Measurements from ENCODE around the gene FLG2.
"Not testable (repeated sequence)": the region's sequence is repeated elsewhere in the genome, so short reads cannot be mapped to it uniquely, and the experiment has no call there.

The FLG2 gene

DNA sequence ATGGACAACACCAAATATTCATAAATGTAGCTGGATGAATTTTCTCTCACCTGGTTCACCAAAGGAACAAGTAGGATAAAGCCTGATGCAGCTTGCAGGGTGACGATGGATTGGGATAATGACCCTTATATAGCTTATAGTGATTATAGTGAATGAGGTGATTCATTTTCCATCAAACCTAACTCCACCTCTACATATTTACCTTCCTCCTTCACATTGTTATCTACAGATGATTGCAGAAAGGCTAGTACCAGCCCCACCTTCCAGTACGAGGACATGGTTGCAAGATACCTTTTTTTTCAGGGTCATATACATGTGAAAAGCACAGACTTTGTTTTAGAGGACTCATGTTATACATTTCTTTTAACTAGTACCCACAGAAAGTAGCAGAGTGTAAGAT is at the start of gene FLG2:
Gene FLG2 (minus strand): TSS at position 101 of the 400 bp plus-strand sequence. CDS start 1,122 bp downstream, outside the sequence.
- no peak for DNase-seq

DNA sequence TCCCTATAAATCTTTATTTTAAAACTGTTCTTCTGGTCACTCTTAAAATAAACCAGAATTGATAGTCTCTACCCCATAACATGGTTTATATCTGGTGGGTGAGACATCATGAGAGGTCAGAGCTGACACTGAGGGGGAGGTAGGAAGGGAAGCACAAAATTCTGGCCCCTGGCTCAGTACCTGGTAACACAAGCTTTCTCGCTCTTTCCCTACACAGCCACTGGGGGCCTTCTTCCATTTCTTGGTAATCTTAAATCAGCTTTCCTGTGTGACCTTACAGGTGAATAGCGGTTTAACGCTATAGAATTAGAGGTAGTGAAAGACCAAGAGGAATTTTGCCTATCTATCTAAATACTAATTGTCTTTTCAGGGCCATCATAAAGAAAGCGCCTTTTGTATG is 48.9 kb upstream of the FLG2 start:
- no peak for DNase-seq

DNA sequence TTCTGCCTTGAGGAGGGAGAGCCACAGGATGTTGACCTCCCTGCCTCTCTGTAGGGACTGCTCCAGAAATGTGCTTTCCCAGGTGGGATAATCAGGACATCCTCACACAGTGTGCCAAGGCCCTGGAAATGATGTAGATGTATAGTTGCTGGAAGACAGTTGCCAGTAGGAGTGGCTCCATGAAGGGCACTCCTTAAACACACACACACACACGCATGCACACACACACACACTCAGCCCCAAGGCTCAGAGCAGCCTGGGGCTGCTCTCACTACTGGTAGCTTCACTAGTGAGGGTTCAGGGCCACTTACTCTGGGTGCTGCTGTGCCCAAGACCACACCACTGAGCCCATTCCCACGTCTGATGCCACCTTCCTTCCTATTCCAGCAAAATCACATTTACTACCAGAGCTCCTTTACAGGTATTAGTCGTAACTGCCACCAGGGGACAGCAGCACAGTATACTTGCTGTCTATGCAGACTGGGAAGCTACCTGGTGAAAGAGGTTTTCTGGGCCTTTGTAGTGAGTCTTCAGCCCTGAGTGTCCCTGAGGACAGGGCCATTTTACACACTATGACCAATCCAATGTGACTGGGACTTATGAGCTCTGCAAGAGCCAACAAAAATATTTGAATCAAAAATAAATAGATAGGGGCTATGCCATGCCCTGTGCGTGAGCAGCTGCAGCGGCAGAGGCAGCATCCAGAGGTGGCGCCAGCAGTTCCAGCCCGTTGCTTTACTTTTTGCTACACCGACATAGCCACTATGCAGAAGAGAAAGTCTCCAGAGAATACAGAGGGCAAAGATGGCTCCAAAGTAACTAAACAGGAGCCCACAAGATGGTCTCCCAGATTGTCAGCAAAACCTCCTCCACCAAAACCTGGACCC is 39.2 kb upstream of the FLG2 start:
- no peak for DNase-seq

DNA sequence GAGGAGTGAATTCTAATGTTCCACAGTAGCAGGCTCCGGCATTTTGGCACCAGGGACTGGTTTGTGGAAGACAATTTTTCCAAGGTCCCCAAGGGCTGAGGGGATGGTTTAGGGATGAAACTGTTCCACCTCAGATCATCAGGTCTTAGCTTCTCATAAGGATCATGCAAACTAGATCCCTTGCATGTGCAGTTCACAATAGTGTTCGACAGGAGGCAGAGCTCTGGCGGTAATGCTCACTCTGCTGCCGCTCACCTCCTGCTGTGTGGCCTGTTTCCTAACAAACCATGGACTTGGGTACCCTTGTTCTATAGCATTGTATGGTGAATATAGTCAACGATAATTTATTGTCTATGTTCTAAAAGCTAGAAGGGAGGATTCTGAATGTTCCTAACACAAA is 37.7 kb upstream of the FLG2 start:
- DNase-seq, result no peak

DNA sequence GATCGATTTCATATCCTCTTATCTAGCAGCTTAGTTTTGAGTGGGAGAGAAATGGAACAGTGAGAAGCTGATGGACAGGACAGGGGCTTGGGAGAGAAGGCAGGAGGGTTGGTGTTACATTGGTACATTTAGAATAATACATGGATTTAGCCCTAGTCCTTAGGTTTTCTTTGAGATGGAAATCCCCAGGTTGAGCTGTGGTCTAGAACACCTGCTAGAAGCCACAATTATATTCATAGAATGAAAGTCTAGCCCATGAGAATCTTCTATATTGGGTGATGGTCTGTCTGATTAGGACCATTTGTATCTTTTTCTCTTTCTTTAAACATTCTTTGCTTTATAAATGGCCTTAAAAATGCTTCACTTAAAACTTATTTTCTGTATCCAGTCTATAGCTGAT is 34.3 kb upstream of the FLG2 start:
- DNase-seq, result no peak

DNA sequence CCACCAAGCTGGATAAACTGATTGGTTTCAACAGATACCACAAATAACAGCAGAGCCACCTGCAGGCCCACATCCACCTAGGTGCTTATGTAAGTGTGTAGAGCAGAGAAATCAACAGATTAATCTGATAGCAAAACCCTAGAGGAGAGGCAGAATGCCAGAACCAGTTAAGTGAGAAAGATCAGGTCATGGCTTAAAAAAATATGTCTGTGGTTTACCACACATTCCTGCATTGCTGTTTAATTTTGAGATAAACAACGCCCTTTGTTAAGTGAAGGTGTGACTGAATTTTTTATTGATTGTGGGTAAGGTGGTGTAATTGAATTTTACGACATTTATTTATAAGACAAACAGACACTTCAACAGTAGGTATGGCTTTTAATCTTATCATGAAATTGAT is 33.1 kb upstream of the FLG2 start:
- DNase-seq, result no peak

DNA sequence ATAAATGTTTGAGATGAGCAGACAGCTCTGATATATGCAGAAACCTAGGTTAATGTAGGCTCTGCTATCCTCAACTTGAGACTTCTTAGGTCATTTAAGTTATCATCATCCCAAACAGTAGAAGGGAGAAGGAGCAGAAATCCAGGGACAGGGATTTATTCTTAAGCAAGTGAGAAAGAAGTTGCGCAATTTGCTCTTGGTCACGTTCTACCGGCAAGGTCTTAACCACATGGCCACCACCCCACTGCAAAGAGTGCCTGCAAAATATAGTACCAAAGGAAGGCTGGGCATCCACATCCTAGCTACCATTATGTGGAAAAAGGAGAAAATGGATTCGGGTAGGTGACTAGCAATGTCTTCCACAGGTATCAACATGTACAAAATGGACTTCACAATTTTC is 29.1 kb upstream of the FLG2 start:
- DNase-seq, result no peak

DNA sequence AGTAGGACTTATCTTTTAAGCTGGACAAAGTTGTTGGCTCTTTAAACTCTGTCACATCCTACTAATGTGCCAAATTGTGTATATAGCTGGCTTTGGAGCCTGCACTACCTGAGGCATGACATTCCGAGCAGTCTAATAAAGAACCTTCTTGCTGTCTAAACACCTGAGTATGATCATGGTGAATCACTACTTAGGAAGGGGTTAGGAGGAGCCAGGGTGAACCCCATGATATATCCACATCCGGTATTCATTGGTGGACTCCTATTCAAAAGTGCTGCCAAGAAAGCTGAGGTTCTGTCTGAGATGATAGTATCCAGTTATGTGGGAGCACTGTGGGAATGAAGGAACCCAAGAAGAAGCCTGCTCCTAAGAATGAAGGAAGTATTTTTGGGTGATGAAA is 27.1 kb upstream of the FLG2 start:
- DNase-seq, result no peak

DNA sequence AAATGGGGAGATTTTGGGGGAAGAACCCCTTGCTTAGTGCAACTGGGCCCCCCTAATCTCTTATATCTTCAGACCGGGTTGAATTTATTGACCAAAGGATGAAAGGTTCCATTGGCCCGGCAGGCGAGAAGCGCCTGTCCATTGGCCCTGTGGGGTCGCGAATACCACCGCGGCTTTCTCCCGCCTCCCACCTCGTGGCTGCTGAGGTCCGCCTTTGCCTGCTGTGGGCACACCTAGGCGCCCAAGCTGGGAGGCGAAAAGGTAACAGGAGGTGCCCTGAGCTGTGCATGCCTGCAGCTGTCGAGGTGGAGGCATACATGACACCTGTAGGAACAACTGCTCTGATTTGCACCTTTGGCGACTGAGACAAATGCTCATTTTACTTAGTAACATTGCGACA is 21.1 kb upstream of the FLG2 start:
- DNase-seq, result no peak

DNA sequence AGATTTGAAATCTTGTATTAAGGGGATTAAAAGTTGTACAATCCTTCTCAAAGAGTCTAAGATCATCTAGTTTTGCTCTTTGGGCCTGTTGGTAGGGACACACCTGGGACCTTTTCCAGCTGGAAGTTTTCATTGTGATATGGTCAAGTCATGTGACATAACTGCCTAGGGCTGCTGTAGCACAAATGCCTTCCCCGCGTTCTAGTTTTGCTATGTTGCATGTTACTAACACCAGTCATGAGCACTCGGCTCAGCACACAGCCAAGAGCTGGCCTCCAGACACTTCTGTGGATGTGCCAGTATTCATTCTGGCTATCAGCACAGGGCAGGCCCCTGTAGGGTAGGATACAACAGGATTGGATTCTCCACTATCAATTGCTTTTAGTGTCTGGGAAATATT is 14.6 kb upstream of the FLG2 start:
- no peak for DNase-seq

DNA sequence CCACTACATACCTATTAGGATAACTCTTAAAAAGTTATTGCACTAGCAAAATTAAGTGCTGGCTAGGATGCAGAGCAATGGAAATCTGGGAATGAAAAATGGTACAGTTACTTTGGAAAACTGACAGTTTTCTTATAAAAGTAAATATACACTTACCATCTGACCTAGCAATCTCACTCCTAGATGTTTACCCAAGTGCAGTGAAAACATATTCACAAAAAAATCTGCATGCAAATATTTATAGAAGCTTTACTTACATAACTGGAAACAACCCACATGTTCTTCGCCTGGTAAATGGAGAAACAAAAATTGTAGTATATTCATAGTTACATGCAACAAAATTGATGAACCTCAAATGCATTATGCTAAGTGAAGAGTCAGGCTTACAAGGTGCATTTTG is 12.9 kb upstream of the FLG2 start:
- no peak for DNase-seq

DNA sequence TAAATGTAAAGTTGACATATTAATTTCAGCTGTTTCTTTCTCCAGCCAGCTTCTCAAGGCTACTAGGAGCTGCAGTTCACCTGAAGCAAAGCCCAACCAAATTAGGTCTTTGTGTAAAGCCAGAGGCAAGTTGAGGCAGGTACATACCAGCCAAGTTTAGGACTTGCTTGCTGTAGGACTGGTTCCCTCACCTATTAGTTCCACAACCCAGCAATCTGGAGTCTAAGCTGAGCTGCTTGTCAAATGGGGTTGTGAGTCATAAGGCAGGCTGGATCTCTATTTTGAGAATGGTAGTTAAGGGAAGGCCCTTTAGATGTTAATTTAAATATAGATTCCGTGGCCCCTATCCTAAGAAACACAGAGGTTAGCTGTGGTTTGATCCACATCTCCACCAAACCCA is 7.6 kb upstream of the FLG2 start:
- no peak for DNase-seq

DNA sequence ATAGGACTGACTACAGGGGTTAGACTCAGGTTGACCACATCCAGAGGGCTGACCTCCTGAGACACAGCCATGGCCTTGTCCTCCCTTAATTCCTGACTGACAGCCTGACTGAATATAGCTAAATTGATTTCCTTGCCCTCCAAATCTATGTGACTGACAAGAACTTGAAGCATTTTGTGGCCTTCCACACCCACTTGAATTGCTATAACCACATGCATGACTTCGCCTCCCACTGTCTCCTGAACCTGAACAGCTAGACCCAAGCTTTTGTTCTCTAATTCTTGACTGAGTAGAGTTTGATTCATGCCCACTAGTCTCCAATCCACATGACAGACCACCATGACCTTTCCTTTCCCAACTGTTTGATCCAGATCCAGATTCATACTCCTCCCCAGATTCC is 3.1 kb downstream of the FLG2 start:
- DNase-seq, result no peak

DNA sequence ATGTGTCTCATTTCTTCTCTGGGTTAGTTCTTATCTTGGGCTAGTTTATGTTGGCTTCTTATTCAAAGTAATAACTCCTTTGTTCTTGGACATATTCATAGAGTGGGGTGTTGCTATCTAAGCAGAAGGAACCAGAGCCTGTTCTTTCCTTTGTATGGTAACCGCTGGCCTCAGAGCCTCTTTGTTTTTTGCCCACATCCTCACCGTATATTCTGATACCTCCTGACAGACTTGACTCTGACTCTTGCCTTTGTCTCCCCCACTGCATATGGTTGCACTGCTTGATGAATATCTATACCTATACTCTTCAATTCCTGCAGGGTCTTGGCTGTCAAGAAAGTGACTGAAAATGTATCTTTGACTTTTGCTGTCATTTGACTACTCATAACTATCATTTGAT is 10.2 kb downstream of the FLG2 start:
- DNase-seq, result no peak

DNA sequence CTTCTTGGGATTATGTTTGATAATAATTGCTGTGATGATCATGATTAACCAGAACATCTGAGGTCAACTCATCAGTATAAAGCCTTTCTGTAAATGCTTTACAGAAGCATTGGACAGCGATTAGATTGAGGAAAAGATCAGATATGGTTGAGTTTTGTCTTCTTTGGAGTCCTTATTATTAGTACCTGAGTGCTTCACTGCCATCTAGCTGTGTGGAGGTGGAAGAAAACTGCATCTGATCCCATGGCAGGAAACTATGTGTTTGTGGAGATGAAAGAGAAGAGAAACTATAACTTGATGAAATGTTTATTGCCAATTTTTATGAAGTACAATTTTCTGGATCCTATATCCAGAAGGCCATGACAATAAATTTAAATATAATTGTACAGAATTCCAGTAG is 11.4 kb downstream of the FLG2 start:
- DNase-seq, result no peak

DNA sequence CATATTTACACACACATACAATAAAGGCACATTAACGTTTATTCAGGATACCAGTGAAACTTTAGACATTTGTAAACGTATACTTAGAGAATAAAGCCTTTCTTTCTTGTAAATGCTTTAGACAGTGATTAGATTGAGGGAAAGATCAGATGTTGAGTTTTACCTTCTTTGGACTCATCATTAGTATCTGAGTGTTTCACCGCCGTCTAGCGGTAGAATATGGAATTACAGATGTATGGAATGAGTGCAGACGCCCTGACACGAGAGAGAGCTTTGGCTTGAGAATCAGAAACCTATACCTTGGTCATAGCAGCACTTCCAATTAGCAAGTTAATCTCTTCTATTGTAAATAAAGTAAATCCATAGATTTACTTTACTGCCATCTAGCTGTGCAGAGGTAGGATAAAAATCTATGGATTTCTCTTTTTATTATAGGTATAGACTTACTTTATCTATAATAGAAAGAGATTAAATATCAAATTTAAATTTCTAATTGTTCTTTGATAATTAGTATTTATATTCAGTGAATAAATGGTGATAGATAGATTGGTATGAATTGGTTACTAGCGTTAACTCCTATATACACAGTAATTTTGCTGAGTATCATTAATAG is 12.6 kb downstream of the FLG2 start:
- no peak for DNase-seq

DNA sequence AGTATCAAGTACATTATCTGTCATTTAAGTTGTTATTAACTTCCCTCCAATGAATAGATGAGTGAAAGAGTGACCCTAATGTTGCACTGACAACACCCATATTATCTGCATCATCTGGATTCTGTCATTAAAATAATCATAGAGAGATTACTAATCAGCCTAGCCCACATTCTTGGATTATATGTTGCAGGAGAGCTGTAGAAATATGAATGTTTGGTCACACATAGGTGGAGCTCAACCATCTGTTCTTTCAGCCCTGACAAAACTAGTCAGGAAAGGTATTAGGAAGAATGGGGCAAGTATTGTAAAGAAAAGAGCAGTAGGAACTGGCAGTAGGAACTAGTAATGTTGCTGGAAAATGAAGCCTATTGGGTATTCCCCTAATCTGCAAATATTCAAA is 15.4 kb downstream of the FLG2 start:
- DNase-seq, result no peak

DNA sequence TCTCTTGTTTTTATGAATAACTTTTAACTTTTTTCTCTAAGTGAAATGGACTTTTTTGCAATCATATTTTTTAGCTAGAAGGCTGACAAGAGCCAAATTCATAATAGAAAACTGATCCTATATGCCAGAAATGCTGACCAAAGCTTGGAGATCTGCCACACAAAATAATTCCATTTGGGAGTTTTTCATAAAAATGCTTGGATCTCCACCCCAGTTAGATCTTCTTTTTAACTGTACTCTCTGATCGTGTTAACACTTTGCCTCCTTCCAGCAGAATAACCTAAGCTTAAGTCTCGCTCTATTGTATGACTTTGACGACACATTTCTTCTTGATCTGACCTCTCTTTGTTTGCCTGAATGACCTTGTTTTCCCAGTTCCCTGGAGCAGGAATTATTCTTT is 16.8 kb downstream of the FLG2 start:
- DNase-seq, result no peak

DNA sequence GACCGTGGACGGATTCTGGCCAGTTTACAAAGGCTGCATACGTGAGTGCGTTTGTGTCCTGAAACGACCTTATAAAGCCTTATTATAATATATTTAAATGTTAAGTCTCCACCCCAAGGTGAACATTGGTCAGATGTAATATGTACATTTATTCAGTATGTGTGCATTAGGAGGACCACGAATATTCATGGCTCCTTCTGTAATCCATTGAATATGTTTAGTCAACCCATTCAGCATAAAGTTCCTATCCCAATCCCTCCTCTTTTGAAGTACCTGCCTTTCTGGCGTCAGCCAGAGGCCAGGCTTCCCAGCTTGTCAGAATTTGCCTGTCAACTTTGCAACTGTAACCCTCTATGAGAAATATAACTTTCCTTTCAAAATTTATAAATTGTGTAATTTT is 24.4 kb downstream of the FLG2 start:
- no peak for DNase-seq

DNA sequence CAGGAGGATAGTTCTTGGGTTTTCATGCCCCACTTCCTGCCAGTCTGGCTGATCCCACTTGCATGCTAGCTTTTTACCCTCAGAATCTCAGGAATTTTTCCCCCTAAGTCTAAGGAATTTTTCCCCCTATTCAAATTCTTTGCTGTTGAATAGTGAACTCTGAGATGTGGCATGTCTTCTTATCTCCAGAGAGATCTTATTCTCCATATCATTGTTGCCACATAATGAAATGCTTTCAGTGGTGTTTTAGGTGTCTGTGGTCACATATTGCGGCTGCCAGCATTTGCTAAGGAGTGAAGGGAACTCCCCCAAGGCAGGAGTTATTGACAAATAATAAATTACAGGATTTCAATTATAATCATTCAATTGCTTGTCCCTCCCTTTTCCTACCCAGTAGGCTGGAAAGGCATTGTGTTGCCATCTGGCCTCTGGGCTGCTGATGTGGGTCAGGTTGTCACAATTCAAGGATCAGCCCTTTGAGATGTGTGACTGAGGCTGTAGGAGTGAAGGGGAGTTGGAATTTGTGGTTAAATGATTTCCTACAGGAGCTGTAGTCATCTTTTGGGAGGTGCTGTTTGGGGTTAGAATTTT is 30.9 kb downstream of the FLG2 start:
- no peak for DNase-seq

DNA sequence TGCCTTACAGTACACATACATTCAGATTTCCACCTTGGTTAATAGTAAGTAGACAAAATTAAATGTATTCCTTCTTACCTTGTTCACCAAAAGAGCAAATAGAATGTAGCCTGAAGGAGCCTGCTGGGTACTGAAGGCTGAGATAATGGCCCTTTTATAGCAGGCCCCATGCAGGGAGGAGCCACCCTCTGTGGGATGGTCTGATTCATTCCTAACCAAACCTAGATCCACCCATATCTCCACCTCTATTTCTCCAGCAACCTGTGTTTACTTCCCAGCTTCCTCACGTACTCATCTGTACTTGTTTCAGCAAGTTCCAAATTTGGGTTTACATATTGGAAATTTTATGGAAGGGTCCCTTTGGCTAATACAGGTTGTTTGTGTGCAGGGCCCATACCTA is 34.7 kb downstream of the FLG2 start, which contains the start of gene FLG:
Gene FLG (minus strand): TSS at position 129 of the 400 bp plus-strand sequence. CDS start 9,783 bp downstream, outside the sequence.
- DNase-seq, result no peak

DNA sequence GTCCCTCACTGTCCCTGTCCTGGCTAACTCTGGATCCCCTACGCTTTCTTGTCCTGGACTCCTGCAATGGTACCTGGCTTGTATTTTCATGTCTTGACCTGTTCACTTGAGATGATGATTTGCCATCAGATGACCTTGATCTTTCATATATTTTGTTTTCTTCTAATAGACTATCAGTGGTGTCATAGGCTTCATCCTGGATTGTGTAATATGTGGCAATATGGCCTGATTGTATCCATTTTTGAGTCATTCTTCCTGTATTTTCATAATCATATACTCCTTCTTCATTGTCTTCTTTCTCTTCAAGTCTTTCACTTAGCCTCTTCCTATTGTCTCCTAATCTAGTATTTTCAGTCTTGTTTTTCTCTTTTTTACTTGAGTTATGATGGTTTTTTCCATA is 45.8 kb downstream of the FLG2 start:
- no peak for DNase-seq

DNA sequence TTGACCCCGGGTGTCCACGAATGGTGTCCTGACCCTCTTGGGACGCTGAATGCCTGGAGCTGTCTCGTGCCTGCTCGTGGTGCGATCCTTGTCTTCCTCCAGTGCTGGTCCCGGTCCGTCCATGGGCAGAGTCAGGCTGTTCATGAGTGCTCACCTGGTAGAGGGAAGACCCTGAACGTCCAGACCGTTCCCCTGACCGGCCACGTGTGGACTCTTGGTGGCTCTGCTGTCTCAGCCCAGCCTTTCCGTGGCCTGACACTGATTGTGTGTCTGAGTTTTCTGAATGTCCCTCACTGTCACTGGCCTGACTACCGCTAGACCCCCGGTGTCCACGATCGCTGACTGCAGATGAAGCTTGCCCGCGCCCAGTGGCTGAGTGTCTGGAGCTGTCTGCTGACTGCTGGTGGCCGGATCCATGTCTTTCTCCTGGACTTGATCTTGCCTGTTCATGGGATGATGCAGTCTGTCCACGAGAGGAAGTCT is 46.4 kb downstream of the FLG2 start:
- DNase-seq, result no peak

DNA sequence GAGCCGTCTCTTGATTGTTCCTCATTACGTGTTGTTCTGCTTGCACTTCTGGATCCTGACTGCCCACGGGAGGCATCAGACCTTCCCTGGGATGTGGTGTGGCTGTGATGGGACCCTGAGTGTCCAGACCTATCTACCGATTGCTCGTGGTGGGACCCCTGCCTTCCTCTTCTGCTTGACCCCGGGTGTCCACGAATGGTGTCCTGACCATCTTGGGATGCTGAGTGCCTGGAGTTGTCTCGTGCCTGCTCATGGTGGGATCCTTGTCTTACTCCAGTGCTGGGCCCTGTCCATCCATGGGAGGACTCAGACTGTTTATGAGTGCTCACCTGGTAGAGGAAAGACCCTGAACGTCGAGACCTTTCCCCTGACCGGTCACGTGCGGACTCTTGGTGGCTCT is 47.6 kb downstream of the FLG2 start:
- not testable (repeated sequence) for DNase-seq
